ENCODE data around the gene CHST13. TPM values are rescaled to one million over a fixed set of nuclear protein-coding genes. Genes with fewer than 3 reads are reported as not detected.

Gene CHST13
- total RNA-seq, 1 donor from 2014 or later: 0.64 TPM

DNA sequence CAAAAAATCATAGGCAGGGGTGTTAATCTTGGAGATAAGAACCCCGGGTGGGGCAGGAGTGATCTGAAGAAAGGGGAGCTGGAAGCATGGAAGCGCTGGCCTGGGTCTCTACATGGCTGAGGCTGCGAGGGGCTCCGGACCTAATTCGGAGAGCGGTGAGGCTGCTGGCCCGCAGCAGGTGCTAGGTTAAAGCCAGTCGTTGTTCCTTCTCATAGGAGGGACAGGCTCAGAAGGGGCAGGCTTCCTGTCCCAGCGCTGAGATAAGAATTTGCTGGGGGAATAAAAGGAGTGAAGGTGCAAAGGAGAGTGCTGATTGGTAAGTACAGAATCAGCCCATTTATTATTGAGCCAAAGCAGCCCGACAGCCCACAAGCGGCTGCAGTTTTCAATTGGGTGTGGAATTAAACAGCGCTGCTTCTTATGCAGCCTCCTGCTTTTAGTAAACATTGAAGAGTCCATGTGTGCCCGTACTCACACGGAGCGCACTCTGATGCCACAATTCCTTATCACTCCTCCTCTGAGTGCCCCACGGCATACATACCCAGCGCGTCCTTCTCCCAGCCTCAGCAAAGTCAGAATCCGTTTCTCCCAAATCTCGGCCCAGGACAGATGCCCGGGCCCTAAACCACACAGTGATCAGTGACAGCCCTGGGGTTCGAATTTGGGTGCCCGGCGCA, 17.1 kb downstream of the CHST13 start:
- intact Hi-C loops (cut with DNase I): no loop called here
- Histone ChIP-seq H3K4me3 (no peak overlapping the region), H3K27me3 (peaks cover 23% of the 10 kb centered on the region), H3K27ac (no peak overlapping the region), H3K4me1 (peaks cover 10% of the 10 kb centered on the region), H3K9me3 (no peaks in the 10 kb centered on the region), H3K36me3 (no peaks in the 10 kb centered on the region)
- peak; percentile 6 for DNase-seq
- no peak for ATAC-seq
- TF ChIP-seq, protein P1, sequence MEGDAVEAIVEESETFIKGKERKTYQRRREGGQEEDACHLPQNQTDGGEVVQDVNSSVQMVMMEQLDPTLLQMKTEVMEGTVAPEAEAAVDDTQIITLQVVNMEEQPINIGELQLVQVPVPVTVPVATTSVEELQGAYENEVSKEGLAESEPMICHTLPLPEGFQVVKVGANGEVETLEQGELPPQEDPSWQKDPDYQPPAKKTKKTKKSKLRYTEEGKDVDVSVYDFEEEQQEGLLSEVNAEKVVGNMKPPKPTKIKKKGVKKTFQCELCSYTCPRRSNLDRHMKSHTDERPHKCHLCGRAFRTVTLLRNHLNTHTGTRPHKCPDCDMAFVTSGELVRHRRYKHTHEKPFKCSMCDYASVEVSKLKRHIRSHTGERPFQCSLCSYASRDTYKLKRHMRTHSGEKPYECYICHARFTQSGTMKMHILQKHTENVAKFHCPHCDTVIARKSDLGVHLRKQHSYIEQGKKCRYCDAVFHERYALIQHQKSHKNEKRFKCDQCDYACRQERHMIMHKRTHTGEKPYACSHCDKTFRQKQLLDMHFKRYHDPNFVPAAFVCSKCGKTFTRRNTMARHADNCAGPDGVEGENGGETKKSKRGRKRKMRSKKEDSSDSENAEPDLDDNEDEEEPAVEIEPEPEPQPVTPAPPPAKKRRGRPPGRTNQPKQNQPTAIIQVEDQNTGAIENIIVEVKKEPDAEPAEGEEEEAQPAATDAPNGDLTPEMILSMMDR (IDR thresholded peaks at IDR 0.05): no peak

DNA sequence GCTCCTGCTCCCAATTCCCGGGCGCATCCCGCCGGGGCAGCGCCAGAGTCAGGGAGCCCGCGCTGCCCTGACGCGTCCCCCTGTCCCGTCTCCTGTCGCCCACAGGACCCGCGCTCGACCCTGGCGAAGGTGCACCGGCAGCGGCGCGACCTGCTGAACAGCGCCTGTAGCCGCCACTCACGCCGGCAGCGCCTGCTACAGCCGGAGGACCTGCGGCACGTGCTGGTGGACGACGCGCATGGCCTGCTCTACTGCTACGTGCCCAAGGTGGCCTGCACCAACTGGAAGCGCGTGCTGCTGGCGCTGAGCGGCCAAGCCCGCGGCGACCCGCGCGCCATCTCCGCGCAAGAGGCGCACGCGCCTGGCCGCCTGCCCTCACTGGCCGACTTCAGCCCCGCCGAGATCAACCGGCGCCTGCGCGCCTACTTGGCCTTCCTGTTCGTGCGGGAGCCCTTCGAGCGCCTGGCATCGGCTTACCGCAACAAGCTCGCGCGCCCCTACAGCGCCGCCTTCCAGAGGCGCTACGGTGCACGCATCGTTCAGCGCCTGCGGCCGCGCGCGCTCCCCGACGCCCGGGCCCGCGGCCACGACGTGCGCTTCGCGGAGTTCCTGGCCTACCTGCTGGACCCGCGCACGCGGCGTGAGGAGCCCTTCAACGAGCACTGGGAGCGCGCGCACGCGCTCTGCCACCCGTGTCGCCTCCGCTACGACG, 17.8 kb downstream of the CHST13 start:
- Histone ChIP-seq H3K27ac (no peak overlapping the region), H3K27me3 (peaks cover 23% of the 10 kb centered on the region), H3K4me1 (peaks cover 10% of the 10 kb centered on the region), H3K9me3 (no peaks in the 10 kb centered on the region), H3K4me3 (no peak overlapping the region), H3K36me3 (no peaks in the 10 kb centered on the region)
- peak; percentile 63 for DNase-seq
- intact Hi-C loops (cut with DNase I): no loop called here
- no peak for ATAC-seq
- TF ChIP-seq, protein P1 (IDR thresholded peaks at IDR 0.05): no peak

DNA sequence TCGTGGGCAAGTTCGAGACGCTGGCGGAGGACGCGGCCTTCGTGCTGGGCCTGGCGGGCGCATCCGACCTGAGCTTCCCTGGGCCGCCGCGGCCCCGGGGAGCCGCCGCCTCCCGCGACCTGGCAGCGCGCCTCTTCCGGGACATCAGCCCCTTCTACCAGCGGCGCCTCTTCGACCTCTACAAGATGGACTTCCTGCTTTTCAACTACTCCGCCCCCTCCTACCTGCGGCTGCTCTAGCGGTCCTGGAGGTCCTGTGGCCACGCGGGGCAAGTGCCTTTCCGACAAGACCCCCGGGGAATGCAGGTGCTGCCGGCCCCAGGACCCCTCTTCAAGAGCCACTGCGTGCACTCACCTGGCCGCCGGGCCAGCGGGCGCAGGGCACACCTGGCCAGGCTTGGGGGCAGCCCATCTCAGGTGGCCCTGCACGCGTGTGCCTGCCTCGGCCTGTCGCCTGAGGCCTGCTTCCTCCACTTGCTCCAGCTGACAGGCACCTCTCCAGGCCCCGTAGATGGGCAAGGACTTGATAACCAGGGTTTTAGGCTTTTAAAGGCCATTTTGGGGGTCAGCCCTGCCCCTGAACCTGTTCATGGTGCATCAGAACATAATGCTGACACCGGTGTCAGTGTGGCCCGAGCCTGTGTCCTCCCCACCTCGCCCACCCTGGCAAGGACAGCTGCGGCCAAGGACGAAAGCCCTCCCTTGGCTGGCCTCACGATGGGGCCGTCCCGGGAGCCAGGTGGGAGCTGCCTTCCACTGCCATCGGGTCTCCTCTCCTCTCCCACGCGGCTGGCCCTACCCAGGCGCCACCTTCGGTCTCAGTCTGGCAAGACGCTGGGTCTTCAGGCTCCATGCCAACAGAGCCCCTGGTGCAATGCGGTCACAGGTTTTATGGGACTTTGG, 18.6 kb downstream of the CHST13 start:
- Histone ChIP-seq H3K4me3 (no peak overlapping the region), H3K27ac (no peak overlapping the region), H3K27me3 (peaks cover 23% of the 10 kb centered on the region), H3K4me1 (peaks cover 10% of the 10 kb centered on the region), H3K36me3 (no peaks in the 10 kb centered on the region), H3K9me3 (no peaks in the 10 kb centered on the region)
- TF ChIP-seq, protein P1 (IDR thresholded peaks at IDR 0.05): no peak
- intact Hi-C loops (cut with DNase I): no loop called here
- peak; percentile 58 for DNase-seq
- ATAC-seq: no peak

DNA sequence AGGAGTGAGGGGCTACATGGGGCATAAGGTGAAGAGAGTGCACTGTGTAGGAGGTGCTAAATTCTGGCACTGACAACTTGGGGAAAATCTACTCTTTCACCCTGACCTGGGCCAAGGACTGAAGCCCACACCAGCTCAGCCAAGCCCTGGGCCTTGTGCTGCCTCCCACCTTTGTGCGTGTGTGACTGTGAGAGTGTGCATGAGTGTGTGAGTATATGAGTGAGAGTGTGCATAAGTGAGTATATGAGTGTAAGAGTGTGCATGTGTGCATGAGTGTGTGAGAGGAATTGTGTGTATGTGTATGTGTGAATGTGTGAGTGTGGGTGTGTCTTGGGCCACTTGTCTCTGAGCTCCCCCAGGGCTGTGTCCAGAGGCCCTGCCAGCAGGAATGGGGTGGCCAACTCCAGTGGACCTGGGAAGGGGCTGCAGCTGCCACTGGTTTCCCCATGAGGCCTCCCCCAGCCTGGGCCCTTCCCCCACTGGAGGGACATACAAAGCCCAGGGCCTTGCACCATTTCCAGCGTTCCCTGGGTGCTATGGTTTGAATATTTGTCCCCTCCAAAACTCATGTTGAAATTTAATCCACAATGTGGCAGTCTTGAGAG, 19.6 kb downstream of the CHST13 start:
- no peaks in the 10 kb centered on the region for H3K9me3 ChIP-seq
- intact Hi-C loops (cut with DNase I): no loop called here
- peaks cover 10% of the 10 kb centered on the region for H3K4me1 ChIP-seq
- no peak overlapping the region for H3K27ac ChIP-seq
- H3K4me3 ChIP-seq: no peak overlapping the region
- no peaks in the 10 kb centered on the region for H3K36me3 ChIP-seq
- H3K27me3 ChIP-seq: peaks cover 23% of the 10 kb centered on the region
- ATAC-seq (no peak), DNase-seq (peak; percentile 33)
- TF ChIP-seq, protein P1 (IDR thresholded peaks at IDR 0.05): no peak

DNA sequence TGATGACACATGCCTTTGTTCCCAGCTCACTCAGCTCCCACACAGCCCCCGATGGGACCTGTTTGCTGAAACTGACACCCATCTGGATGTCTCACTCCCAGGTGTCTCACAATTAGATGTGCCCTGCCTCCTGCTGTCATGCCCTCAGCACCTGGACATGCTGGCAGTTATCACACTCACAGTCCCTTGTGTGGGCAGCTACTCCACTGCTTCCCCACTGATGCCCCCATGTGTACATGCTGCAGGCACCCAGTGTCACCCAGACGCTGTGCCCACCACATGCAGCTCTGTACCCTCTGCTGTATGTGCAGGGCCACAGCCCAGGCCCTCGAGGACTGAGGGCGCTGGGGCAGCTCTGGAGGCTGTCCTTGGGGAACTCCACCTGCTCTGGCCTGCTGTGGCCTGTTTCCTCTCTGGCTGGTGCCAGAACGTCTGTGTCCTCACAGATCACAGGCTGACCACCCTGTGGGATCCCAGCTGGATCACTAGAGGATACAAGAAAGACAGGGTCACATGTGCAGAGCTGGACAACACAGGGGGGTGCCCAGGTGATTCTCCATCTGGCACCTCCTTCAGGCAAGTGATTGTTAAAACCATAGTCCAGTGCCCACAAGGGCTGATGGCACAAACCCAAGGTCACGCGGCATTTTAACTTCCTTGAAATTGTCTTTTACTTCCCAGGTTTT, 20.8 kb downstream of the CHST13 start:
- peak; percentile 52 for DNase-seq
- Histone ChIP-seq H3K27ac (no peak overlapping the region), H3K4me1 (peaks cover 10% of the 10 kb centered on the region), H3K27me3 (peaks cover 23% of the 10 kb centered on the region), H3K9me3 (no peaks in the 10 kb centered on the region), H3K4me3 (no peak overlapping the region), H3K36me3 (no peaks in the 10 kb centered on the region)
- ATAC-seq: no peak
- TF ChIP-seq, protein P1 (IDR thresholded peaks at IDR 0.05): no peak
- intact Hi-C loops (cut with DNase I): no loop called here

Measured in upper lobe of right lung (tissue), 1 donor.